SK-N-SH (cell line): ENCODE results near the gene RBPJL.

Experiments
- EP300 ChIP-seq, 2 experiments: IDR thresholded peaks; 2 replicates each; pipeline versions ENCODE4 v1.4.0 to v1.6.1; 2012; ENCODE audit warnings: borderline replicate concordance in 1 of 2, low read depth in 1 of 2, low read length in 1 of 2
- GABPA ChIP-seq: IDR thresholded peaks from 2 replicates; pipeline ENCODE4 v1.4.0; 2012; ENCODE audit warnings: low read depth, mild to moderate bottlenecking
- GATA2 ChIP-seq: sonication (generic); formaldehyde crosslinking; IDR thresholded peaks from 2 replicates; pipeline ENCODE4 v1.5.0; 2020; ENCODE audit warnings: mild to moderate bottlenecking, missing genetic modification reagents
- POLR2AphosphoS5 ChIP-seq: IDR thresholded peaks from 2 replicates; pipeline ENCODE4 v1.6.1; 2012; ENCODE audit warnings: low read depth, low read length
- SIN3A ChIP-seq: IDR thresholded peaks from 2 replicates; pipeline ENCODE4 v1.6.1; 2012; ENCODE audit warnings: low read depth, mild to moderate bottlenecking, low read length, moderate library complexity, borderline replicate concordance
- TCF12 ChIP-seq: IDR thresholded peaks from 2 replicates; pipeline ENCODE4 v1.4.0; 2012
- TF ChIP-seq, protein P1 (sequence below): fragments of 200-600 bp; sonication (generic); IDR thresholded peaks from 2 replicates; pipeline ENCODE4 v1.6.1; 2017; ENCODE audit warnings: antibody characterized with exemption, mild to moderate bottlenecking, moderate library complexity
- TF ChIP-seq, protein P2 (sequence below): IDR thresholded peaks from 2 replicates; pipeline ENCODE4 v1.4.0; 2012; ENCODE audit warnings: low read depth, borderline replicate concordance

DNA sequence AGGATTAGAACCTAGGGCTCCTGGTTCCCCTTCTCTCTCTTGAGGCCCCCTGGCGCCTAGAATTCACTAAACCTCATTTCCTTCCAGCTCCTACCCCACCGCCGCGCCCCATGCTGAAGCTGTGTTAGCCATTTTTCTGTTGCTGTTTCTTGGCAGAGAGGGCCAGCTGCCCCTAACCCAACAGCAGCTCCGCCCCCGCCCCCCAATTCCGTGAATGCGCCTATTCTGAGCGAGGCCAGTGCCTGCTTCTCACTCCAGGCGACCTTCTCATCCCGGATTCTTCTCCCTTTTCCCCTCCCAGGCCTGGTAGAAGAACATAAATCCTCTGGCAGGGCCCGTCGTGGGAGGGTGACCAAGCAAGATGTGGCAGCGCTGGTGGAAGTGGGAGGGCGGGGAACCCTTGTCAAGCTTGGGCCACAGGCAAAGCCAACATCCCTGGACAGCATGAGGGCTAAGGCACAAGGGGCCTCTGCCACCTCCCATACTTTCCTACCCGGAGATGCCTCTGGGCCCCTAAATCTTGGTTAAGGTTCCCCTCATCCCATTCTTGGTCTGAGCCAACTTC lies 518 bp downstream of the RBPJL start:
- no peak for TF ChIP-seq EP300 (IDR thresholded peaks at IDR 0.05; ENCODE audit: borderline replicate concordance in 1 of 2, low read depth in 1 of 2, low read length in 1 of 2)
- no peak for TF ChIP-seq SIN3A
- TF ChIP-seq GABPA: no peak
- TF ChIP-seq, protein P1, sequence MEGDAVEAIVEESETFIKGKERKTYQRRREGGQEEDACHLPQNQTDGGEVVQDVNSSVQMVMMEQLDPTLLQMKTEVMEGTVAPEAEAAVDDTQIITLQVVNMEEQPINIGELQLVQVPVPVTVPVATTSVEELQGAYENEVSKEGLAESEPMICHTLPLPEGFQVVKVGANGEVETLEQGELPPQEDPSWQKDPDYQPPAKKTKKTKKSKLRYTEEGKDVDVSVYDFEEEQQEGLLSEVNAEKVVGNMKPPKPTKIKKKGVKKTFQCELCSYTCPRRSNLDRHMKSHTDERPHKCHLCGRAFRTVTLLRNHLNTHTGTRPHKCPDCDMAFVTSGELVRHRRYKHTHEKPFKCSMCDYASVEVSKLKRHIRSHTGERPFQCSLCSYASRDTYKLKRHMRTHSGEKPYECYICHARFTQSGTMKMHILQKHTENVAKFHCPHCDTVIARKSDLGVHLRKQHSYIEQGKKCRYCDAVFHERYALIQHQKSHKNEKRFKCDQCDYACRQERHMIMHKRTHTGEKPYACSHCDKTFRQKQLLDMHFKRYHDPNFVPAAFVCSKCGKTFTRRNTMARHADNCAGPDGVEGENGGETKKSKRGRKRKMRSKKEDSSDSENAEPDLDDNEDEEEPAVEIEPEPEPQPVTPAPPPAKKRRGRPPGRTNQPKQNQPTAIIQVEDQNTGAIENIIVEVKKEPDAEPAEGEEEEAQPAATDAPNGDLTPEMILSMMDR: no peak
- TF ChIP-seq, protein P2, sequence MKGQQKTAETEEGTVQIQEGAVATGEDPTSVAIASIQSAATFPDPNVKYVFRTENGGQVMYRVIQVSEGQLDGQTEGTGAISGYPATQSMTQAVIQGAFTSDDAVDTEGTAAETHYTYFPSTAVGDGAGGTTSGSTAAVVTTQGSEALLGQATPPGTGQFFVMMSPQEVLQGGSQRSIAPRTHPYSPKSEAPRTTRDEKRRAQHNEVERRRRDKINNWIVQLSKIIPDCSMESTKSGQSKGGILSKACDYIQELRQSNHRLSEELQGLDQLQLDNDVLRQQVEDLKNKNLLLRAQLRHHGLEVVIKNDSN: no peak
- no peak for TF ChIP-seq GATA2 (CRISPR knock-in tag)
- TF ChIP-seq TCF12: no peak
- no peak for TF ChIP-seq POLR2AphosphoS5
